ENCODE data around the gene CXADR.

Gene CXADR

DNA sequence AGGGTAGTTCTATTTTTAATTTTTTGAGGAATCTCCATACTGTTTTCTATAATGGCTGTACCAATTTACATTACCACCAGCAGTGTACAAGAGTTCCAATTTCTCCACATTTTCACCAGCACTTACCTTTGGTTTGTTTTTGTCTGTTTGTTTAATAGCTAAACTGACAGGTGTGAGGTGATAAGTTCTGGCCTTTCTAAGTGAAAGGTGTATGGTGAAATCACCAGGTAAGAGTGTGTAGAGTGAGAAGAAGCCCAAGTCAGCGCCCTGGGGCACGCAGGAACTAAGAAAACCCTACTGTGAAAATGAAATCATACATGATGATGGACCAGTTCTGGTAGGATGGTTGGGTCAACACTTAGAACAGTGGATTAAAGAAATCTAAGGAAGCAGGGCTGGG, 65.3 kb downstream of the CXADR start:
- H3K4me1 ChIP-seq (ENCODE audit: control insufficient read depth, low read length) = no peaks in the 10 kb centered on the region
- H3K9me3 ChIP-seq (ENCODE audit: control insufficient read depth, insufficient read depth, low read length) = no peaks in the 10 kb centered on the region
- no peaks in the 10 kb centered on the region for H3F3A ChIP-seq (ENCODE audit: control insufficient read depth, insufficient read depth)
- no peak overlapping the region for H3K27ac ChIP-seq (ENCODE audit: low read depth, low read length)
- no peaks in the 10 kb centered on the region for H4K20me1 ChIP-seq (ENCODE audit: control insufficient read depth, insufficient read depth, low read depth, low read length)
- TF ChIP-seq, protein P1, sequence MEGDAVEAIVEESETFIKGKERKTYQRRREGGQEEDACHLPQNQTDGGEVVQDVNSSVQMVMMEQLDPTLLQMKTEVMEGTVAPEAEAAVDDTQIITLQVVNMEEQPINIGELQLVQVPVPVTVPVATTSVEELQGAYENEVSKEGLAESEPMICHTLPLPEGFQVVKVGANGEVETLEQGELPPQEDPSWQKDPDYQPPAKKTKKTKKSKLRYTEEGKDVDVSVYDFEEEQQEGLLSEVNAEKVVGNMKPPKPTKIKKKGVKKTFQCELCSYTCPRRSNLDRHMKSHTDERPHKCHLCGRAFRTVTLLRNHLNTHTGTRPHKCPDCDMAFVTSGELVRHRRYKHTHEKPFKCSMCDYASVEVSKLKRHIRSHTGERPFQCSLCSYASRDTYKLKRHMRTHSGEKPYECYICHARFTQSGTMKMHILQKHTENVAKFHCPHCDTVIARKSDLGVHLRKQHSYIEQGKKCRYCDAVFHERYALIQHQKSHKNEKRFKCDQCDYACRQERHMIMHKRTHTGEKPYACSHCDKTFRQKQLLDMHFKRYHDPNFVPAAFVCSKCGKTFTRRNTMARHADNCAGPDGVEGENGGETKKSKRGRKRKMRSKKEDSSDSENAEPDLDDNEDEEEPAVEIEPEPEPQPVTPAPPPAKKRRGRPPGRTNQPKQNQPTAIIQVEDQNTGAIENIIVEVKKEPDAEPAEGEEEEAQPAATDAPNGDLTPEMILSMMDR (IDR thresholded peaks at IDR 0.05; ENCODE audit: low read depth, low read length, poor library complexity, severe bottlenecking) = no peak
- TF ChIP-seq EZH2phosphoT487 (IDR thresholded peaks at IDR 0.05; ENCODE audit: borderline replicate concordance, low read length) = no peak
- H3K4me3 ChIP-seq (ENCODE audit: low read length) = no peak overlapping the region
- H3K27me3 ChIP-seq (ENCODE audit: control insufficient read depth, low read length) = no peaks in the 10 kb centered on the region
- no peak overlapping the region for H3K4me2 ChIP-seq (ENCODE audit: low read length)
- no peaks in the 10 kb centered on the region for H3K79me2 ChIP-seq (ENCODE audit: control insufficient read depth, low read length)
- no peaks in the 10 kb centered on the region for H3K36me3 ChIP-seq (ENCODE audit: control insufficient read depth, low read length)
- H3K9me2 ChIP-seq (replicated peaks; ENCODE audit: control insufficient read depth, low read length) = no peaks in the 10 kb centered on the region

DNA sequence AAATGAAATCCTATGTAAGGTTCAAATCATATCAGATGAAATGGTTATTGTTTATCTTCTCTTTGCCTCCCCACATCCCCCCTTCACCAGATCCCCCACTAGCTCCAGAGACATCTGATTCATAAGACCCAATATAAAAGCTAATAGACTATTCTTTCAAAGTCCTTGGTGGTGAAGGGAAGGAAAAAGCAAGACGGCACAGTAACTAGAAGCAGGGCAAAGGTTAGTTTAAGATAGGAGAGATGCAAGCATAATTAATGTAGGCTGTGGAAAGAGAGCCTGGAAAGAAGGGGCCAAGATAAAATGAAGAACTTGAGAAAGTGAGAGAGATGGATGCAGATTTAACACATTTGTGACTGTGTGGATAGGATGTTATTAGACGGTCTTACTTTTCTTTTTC, 66.0 kb downstream of the CXADR start:
- H3K27ac ChIP-seq (ENCODE audit: low read depth, low read length) = no peak overlapping the region
- H3K4me2 ChIP-seq (ENCODE audit: low read length) = no peak overlapping the region
- no peaks in the 10 kb centered on the region for H3K27me3 ChIP-seq (ENCODE audit: control insufficient read depth, low read length)
- no peaks in the 10 kb centered on the region for H3K36me3 ChIP-seq (ENCODE audit: control insufficient read depth, low read length)
- H3K4me1 ChIP-seq (ENCODE audit: control insufficient read depth, low read length) = no peaks in the 10 kb centered on the region
- no peaks in the 10 kb centered on the region for H3K79me2 ChIP-seq (ENCODE audit: control insufficient read depth, low read length)
- H3F3A ChIP-seq (ENCODE audit: control insufficient read depth, insufficient read depth) = no peaks in the 10 kb centered on the region
- no peaks in the 10 kb centered on the region for H4K20me1 ChIP-seq (ENCODE audit: control insufficient read depth, insufficient read depth, low read depth, low read length)
- H3K4me3 ChIP-seq (ENCODE audit: low read length) = no peak overlapping the region
- H3K9me3 ChIP-seq (ENCODE audit: control insufficient read depth, insufficient read depth, low read length) = no peaks in the 10 kb centered on the region
- TF ChIP-seq, protein P1 (IDR thresholded peaks at IDR 0.05; ENCODE audit: low read depth, low read length, poor library complexity, severe bottlenecking) = no peak
- TF ChIP-seq EZH2phosphoT487 (IDR thresholded peaks at IDR 0.05; ENCODE audit: borderline replicate concordance, low read length) = no peak
- no peaks in the 10 kb centered on the region for H3K9me2 ChIP-seq (replicated peaks; ENCODE audit: control insufficient read depth, low read length)

DNA sequence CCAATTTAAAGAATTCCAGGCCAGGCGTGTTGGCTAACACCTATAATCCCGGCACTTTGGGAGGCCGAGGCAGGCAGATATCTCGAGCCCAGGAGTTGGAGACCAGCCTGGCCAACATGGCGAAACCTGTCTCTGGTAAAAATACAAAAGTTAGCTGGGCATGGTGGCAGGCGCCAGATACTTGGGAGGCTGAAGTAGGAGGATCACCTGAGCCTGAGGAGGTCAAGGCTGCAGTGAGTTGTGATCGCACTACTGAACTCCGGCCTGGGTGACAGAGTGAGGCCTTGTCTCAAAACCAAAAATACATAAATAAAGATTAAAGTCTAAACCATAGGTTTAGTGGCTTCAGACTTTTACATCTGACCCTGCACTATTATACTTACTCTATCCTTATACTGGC, 67.5 kb downstream of the CXADR start:
- no peak overlapping the region for H3K4me2 ChIP-seq (ENCODE audit: low read length)
- no peaks in the 10 kb centered on the region for H3K9me3 ChIP-seq (ENCODE audit: control insufficient read depth, insufficient read depth, low read length)
- no peaks in the 10 kb centered on the region for H4K20me1 ChIP-seq (ENCODE audit: control insufficient read depth, insufficient read depth, low read depth, low read length)
- H3K79me2 ChIP-seq (ENCODE audit: control insufficient read depth, low read length) = no peaks in the 10 kb centered on the region
- H3K27me3 ChIP-seq (ENCODE audit: control insufficient read depth, low read length) = no peaks in the 10 kb centered on the region
- H3K36me3 ChIP-seq (ENCODE audit: control insufficient read depth, low read length) = no peaks in the 10 kb centered on the region
- H3K27ac ChIP-seq (ENCODE audit: low read depth, low read length) = no peak overlapping the region
- H3K4me1 ChIP-seq (ENCODE audit: control insufficient read depth, low read length) = no peaks in the 10 kb centered on the region
- no peak overlapping the region for H3K4me3 ChIP-seq (ENCODE audit: low read length)
- H3K9me2 ChIP-seq (replicated peaks; ENCODE audit: control insufficient read depth, low read length) = no peaks in the 10 kb centered on the region
- H3F3A ChIP-seq (ENCODE audit: control insufficient read depth, insufficient read depth) = no peaks in the 10 kb centered on the region
- no peak for TF ChIP-seq EZH2phosphoT487 (IDR thresholded peaks at IDR 0.05; ENCODE audit: borderline replicate concordance, low read length)

- H3K36me3 ChIP-seq (ENCODE audit: control insufficient read depth, low read length) = no peaks in the 10 kb centered on the region
- H3K79me2 ChIP-seq (ENCODE audit: control insufficient read depth, low read length) = no peaks in the 10 kb centered on the region
- H3K4me3 ChIP-seq (ENCODE audit: low read length) = no peak overlapping the region
- H3K9me2 ChIP-seq (replicated peaks; ENCODE audit: control insufficient read depth, low read length) = no peaks in the 10 kb centered on the region
- no peaks in the 10 kb centered on the region for H3K9me3 ChIP-seq (ENCODE audit: control insufficient read depth, insufficient read depth, low read length)
- no peak overlapping the region for H3K27ac ChIP-seq (ENCODE audit: low read depth, low read length)
- H3K4me2 ChIP-seq (ENCODE audit: low read length) = no peak overlapping the region
- TF ChIP-seq, protein P1 (IDR thresholded peaks at IDR 0.05; ENCODE audit: low read depth, low read length, poor library complexity, severe bottlenecking) = no peak
- TF ChIP-seq EZH2phosphoT487 (IDR thresholded peaks at IDR 0.05; ENCODE audit: borderline replicate concordance, low read length) = no peak
- no peaks in the 10 kb centered on the region for H4K20me1 ChIP-seq (ENCODE audit: control insufficient read depth, insufficient read depth, low read depth, low read length)
- H3K27me3 ChIP-seq (ENCODE audit: control insufficient read depth, low read length) = no peaks in the 10 kb centered on the region
- H3K4me1 ChIP-seq (ENCODE audit: control insufficient read depth, low read length) = no peaks in the 10 kb centered on the region
- H3F3A ChIP-seq (ENCODE audit: control insufficient read depth, insufficient read depth) = no peaks in the 10 kb centered on the region
Measured at GRCh38 chr21:17583898-17584297, 71.1 kb downstream of the CXADR start.

All from DOHH2 (cell line).